Measurements from ENCODE around the gene SH3D21.
A peak's percentile ranks its signal among the peaks of the same experiment; 100 is the strongest.

Gene SH3D21

GRCh38 chr1:36303650-36304360 lies 2.4 kb upstream of the SH3D21 start:
- DNase-seq: no peak

DNA sequence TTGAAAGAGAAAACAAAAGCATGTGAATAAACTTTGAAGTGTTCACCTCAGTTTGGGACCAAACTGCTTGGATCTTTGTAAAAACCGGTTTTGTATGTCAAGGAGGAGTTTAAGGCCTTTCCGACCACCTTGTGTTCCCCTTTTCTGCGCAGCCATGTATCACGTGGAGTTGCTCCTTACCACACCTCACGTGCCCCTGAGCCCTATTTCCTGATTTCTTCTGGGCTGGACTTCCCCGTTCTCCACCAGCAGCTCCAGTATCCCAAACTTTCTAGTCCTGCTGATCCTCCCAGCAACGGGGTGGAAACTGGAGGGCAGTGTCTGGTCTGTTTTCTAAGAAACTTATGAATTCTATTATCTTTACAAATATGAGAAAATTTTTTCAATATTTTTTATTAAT lies 1.6 kb upstream of the SH3D21 start:
- DNase-seq: no peak

DNA sequence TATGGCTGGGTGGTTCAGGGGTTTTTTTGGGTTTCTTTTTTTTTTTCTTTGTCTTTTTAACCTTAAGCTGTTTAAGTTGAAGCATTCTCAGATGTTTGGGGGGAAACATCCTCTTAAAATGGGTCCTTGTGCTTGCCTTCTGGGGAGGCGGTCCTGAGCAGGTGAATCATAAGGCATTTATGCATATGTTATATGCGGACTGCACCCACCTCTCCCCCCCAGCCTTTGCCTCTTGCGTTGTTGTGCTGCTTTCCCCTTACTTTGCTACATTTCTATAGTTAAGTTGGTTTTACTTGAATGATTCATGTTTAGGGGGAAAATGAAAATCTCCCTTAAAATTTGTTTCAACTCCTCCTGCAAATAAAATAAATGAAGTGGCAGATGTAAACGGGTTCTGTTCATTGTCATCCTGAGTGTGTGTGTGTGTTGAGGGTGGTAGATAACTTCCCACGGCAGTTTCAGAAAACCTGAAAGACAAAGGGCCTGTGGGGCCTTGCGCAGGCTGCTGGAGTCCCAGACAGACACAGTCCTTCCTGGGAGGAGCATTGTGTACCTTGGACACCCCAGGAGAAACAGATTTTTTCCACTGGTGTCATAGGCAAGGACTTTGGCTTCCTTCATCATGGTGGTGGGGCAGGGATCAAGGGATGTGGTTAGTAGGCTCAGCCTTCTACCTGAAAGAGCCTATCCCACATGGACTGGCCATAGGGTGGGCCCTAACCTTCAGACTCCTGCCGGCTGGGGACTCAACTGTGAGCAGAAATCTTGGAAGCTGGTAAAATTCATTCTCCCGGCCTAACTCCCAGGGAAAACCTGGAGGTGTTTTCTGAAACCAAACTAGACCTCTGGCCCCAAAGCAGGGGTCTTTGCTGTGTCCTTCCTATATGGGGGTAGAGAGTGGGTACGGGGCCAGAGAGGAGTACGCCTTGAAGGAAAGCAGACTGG lies 926 bp upstream of the SH3D21 start:
- no peak for DNase-seq

DNA sequence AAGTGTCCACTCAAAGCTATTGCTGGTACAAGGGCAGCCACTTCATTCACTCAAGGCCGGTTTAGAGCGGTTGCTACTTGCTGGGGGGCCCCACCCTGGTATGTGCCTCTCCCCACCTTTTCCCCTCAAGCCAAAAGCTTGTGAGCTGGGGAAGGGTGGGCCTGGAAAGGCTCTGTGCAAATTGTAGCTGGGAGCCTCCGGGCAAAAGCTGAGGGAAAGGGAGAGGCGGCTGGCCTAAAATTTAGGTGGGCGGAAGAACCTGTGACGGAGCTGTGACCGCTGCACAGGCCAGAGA lies 306 bp upstream of the SH3D21 start:
- no peak for DNase-seq

GRCh38 chr1:36306902-36307456 lies 811 bp downstream of the SH3D21 start:
- peak; percentile 98 for DNase-seq

- DNase-seq: no peak
Observed at GRCh38 chr1:36307601-36308330, 1.6 kb downstream of the SH3D21 start.

DNA sequence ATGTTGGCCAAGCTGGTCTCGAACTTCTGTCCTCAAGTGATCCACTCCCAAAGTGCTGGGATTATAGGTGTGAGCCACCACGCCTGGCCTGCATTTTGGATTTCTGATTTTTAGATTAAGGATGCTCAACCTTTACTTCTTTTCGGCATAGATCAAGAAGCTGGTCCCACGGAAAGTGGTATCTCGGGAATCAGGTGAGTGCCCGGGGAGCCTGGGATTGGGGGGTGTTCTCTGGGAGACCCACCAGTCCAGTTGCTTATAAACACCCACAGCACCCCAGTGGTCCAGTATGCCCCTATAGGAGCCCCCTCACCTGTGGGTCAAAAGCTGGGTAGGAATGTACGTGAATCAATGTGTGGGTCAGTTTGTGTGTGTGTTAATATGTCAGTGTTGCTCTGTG lies 3.2 kb downstream of the SH3D21 start:
- DNase-seq: no peak

GRCh38 chr1:36320291-36320761 lies 14.2 kb downstream of the SH3D21 start:
- no peak for DNase-seq

GRCh38 chr1:36320767-36321118 lies 14.6 kb downstream of the SH3D21 start:
- DNase-seq: no peak

DNA sequence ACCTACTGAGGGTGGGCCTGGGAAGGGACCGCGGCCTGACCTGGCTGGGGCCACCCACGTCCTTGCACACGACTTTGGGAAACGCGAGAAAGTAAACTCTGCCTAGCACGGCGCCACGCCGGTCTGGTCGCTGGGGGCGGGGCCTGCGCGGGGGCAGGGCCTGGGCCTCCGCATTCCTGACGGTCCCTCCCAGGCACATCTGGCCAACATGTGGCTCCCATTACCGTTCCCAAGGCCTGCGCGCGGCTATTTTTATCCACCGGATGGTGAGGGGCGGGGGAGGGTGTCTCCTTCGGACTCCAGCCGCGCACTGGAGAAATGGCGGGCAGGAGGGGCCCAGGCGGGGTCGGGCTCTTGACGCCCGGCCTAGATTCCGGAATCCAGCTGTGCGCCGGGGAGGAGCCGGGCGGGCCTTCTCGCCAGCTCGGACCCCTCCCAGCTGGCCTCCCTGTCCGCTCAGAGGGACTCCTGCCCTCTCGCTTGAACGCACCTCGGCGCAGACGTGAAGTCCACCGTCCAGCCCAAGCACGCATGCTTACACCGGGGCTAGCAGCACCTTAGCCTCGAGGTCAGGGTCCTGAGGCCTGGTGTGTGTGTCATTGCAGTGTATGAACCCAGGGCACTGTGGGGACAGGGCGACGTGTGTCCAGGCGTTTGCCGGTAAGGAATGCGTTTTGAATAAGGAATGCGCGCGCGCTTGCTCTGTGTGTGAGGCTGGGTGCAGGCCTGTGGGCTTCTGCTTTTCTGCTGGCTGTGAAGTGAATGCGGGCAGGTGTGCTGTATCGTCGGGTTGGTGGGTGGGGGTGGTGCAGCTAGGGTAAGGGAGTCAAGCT lies 15.2 kb downstream of the SH3D21 start:
- peak; percentile 94 for DNase-seq

DNA sequence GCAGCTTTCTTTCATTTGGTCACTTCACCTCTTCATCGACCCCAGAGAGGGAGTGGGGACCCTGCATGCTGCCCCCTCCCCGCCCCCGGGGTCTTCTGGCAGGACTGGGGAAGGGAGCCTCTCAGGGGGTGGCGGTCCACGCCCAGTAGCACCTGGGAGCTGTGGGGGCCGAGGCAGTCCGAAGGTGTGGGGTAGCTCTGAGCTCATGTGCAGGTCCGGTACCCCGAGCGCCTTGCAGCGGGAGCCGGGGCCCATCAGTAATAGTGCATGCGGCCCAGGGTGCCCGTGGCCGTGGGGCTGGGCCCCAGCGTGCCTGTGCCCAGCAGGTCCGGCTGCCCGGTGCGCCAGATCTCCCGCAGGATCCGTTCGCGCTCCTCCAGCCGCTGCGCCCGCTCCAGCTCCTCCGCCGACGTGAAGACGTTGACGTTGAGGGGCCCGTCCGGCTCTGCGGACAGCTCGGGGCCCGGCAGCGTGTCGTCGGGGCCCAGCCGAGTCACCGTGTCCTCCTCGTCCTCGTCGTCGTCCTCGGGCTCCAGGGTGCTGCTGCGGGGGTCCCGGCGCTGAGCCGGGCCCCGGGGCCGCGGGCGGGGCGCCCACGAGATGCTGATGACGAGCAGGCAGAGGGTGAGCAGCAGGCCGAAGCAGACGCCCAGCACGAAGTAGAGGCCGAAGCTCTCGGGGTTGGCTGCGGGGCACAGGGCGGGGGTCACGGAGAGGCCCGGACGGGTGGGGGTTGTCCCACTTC lies 16.0 kb downstream of the SH3D21 start:
- DNase-seq: peak; percentile 66

DNA sequence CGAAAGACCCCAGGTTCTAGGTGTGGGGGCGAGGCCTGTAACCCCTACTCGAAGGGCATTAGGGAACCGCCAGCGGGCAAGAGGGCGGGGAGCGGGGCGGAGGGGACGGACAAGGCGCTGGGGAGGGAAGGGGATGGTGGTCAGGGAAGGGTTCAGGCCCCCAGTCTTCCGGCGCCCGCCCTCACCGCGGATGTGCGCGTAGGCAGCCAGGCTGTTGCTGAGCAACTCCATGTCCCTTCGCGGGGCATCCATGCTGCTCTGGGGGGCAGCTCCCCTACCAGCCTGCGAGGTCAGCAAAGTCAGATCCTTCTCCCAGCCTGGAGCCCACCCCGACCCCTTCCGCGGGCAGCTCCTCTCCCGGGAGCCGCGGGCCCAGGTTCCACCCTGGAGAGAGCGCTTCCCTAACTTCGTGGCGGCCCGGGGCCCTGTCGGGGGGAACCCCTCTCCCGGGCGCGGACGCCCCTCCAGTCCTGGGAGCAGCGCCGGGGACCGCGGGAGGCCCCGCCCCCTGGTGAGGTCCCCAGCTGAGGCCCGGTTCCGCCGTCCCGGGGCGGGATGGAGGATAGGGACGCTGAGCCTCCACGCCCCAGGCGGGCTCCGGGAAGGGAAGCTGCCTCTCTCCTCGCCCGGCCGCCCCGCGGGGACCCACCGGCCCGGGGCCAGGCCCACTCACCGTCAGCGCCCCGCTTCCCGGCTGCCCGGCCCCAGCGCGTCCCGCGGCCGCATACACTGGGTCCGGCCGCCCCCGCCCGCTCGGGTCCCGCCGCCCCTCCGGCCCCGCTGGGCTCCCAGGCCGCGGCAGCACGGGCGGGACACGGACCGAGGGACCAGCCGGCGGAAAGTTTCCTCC lies 16.8 kb downstream of the SH3D21 start:
- DNase-seq: peak; percentile 71

DNA sequence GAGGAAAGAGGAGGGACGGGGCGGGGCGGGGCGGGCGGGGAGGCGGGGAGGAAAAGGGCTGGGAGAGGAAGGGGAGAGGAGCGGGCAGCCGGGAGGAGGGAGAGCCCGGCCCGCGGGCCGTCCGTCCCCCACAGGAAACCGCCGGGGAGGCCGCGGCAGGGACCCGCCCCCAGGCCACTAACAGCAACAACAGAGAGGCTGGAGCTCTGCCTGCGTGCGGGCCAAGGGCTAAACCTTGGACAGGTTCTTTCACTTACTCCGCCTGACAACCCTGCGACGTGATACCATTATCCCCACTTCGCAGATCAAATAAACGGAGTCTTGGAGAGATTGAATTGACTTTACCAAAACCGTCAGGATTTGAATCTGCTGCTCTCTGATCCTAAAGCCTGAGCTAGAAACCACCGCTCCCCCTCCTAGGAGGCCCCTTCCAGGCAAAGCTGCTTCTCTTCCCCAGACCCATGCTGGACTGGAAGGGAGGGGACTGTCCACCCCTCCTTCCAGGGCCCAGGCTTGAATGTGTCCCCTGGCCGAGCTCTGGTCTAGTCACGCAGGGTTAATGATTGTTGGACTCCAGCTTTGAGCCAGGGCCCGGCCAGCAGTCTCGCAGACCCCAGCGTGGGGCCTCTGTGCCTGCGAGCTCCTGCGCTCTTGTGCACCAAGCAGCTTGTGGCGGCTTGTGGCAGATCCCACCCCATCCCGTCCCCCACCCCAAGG lies 17.6 kb downstream of the SH3D21 start, which contains the start of gene EVA1B:
Gene EVA1B, minus strand, starts transcription at position 10 of the 717 bp plus-strand sequence. CDS start 608 bp downstream, outside the sequence.
- peak; percentile 96 for DNase-seq

GRCh38 chr1:36324353-36324703 lies 18.2 kb downstream of the SH3D21 start:
- DNase-seq: no peak

DNA sequence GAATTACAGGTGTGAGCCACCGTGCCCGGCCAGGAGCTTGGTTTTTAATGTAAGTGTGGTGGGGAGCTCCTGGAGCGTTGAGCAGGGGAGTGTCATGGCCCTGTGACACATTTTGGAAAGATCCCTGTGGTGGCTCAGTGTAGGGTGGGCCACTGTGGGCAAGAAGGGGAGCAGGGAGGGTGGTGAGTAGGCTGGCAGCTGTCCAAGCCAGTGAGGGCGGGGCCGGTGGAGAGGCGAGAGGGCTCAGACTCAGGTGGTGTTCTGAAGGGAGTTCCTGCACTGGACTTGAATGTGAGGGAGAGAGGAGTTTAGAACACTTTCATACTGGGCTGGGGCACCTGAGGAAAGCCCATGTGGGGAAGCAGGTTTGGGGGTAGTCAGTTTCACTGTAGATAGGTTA lies 20.3 kb downstream of the SH3D21 start:
- no peak for DNase-seq

GRCh38 chr1:36327421-36328087 lies 21.4 kb downstream of the SH3D21 start:
- peak; percentile 70 for DNase-seq

DNA sequence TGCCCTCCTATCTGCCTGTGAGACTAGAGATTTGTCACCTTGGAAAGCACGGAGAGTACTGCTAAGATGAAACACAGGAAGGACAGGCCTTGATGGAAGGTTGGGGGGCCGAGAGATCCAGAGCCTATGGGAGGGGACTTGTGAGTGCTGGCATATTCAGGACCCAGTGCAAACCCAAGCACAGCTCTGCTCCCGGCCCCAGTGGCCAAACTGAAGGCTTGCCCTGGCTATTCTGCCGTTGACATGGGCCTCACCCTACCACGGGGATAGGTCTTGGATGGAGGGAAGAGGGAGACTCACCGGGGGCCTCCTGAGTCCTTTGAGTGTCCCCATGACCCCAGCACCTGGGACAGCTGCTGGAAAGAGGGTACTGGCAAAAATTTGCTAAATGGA lies 21.9 kb downstream of the SH3D21 start:
- DNase-seq: no peak

DNA sequence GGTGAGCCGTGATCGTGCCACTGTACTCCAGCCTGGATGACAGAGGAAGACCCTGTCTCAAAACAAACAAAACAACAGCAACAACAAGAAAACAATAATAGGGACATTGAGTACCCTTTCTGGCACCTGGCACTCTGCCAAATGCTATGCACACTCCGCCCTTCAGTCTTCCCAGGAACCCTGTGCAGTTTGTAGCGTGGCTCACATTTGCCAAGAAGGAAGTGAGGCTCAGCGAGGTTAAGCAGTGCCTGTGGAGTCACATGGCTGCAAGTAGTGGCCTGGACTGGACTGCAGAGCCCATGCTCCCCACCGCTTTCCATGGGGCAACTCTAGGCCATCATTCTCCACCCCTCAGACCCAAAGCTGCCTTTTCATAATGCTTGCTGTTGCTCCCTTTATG lies 22.5 kb downstream of the SH3D21 start:
- no peak for DNase-seq

DNA sequence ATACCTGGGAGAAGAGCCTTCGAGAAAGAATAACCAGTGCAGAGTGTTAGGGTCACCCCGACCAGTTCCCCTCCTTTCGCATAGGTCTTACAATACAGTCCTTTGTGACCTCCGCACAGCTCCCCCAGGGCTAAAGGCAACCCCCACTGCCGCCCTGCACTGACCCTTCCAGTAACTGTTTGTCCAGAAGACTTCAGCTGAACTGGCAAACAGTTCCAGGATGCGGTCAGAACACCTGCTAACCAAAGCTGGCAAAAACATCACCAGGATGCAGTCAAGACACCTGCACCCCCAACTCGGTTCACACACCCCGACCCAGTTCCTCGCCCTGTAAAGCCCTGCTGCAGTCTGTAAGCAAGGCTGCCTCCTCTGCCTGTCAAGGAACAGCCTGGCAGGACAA lies 23.6 kb downstream of the SH3D21 start:
- no peak for DNase-seq
